Stimulated activated CD8-positive, alpha-beta memory T cell treated with anti-CD3 and anti-CD28 coated beads, Interleukin-4, amount 100 ng/mL, for 48 hours (primary cell): ENCODE measurements around the gene LGR6.

Source experiments
- DNase-seq: peaks from one replicate; pipeline ENCODE4 v3.0.0-alpha.2; 2020

The LGR6 gene

GRCh38 chr1:202302166-202302565 is 108.6 kb downstream of the LGR6 start:
- no peak for DNase-seq

- DNase-seq = no peak
Measured at GRCh38 chr1:202304375-202304774, 110.8 kb downstream of the LGR6 start.

GRCh38 chr1:202305168-202305567 is 111.6 kb downstream of the LGR6 start:
- no peak for DNase-seq

GRCh38 chr1:202306535-202307345 is 113.1 kb downstream of the LGR6 start:
- DNase-seq = no peak

- DNase-seq = no peak
Measured at GRCh38 chr1:202310071-202310725, 116.6 kb downstream of the LGR6 start.

GRCh38 chr1:202310746-202311145 is 117.1 kb downstream of the LGR6 start:
- no peak for DNase-seq

- DNase-seq = no peak
Measured at GRCh38 chr1:202311875-202312635, 118.5 kb downstream of the LGR6 start.

GRCh38 chr1:202315576-202316168 is 122.1 kb downstream of the LGR6 start:
- DNase-seq = peak; percentile 84

GRCh38 chr1:202316186-202316585 is 122.6 kb downstream of the LGR6 start:
- no peak for DNase-seq

GRCh38 chr1:202317941-202318925 is 124.6 kb downstream of the LGR6 start:
- no peak for DNase-seq

GRCh38 chr1:202319381-202320080 is 125.9 kb downstream of the LGR6 start:
- DNase-seq = no peak

GRCh38 chr1:202320081-202320405 is 126.4 kb downstream of the LGR6 start:
- DNase-seq = peak; percentile 20

GRCh38 chr1:202323731-202324130 is 130.1 kb downstream of the LGR6 start:
- DNase-seq = peak; percentile 4

- DNase-seq = no peak
Measured at GRCh38 chr1:202324646-202325045, 131.0 kb downstream of the LGR6 start.

GRCh38 chr1:202329891-202330290 is 136.3 kb downstream of the LGR6 start:
- DNase-seq = no peak

- DNase-seq = no peak
Measured at GRCh38 chr1:202333861-202334260, 140.3 kb downstream of the LGR6 start.

- DNase-seq = no peak
Measured at GRCh38 chr1:202343652-202344349, 150.2 kb downstream of the LGR6 start.

- no peak for DNase-seq
Measured at GRCh38 chr1:202348005-202348508, 154.5 kb downstream of the LGR6 start.

GRCh38 chr1:202348509-202349205 is 155.1 kb downstream of the LGR6 start, which contains the start of gene PPP1R12B:
TSS of gene PPP1R12B (plus strand) at chr1:202348699. CDS start at chr1:202348852, 153 bp downstream.
- peak; percentile 96 for DNase-seq
